Activated CD8-positive, alpha-beta memory T cell treated with anti-CD3 and anti-CD28 coated beads, Interleukin-2, amount 50 U/mL, for 48 hours (primary cell): ENCODE measurements around the gene EFNB3.
A peak's percentile ranks its signal among the peaks of the same experiment; 100 is the strongest.

Source experiments
- DNase-seq: peaks from one replicate; pipeline ENCODE4 v3.0.0-alpha.2; 2020

The EFNB3 gene

DNA sequence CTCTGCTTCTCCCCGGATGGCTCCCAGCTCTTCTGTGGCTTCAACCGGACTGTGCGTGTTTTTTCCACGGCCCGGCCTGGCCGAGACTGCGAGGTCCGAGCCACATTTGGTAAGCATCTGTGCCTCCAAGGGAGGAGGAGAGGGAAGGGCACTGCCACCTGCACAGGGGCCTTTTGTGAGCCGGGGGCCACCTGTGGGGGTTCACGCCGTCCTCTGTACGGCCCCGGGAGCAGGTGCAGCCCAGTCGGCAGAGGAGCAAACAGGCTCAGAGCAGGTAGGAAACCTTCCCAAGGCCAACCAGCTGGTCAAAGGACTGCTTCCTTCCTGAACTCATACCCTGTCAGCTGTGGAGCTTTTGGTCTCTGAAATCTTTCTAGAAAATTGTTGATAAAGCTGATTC, 3.3 kb upstream of the EFNB3 start:
- DNase-seq = no peak

DNA sequence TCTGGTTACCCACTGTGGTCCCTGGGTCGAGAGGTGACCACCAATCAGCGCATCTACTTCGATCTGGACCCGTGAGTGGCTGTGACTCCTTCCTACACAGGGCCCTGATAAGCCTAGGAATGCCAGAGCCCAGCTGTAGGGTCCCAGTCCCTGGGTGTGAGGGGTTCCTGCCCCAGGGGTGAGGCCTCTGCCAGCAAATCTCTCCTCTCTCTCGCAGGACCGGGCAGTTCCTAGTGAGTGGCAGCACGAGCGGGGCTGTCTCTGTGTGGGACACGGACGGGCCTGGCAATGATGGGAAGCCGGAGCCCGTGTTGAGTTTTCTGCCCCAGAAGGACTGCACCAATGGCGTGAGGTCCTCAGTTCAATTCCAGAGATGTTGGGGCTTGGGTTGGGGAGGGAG, 2.2 kb upstream of the EFNB3 start:
- DNase-seq = no peak

DNA sequence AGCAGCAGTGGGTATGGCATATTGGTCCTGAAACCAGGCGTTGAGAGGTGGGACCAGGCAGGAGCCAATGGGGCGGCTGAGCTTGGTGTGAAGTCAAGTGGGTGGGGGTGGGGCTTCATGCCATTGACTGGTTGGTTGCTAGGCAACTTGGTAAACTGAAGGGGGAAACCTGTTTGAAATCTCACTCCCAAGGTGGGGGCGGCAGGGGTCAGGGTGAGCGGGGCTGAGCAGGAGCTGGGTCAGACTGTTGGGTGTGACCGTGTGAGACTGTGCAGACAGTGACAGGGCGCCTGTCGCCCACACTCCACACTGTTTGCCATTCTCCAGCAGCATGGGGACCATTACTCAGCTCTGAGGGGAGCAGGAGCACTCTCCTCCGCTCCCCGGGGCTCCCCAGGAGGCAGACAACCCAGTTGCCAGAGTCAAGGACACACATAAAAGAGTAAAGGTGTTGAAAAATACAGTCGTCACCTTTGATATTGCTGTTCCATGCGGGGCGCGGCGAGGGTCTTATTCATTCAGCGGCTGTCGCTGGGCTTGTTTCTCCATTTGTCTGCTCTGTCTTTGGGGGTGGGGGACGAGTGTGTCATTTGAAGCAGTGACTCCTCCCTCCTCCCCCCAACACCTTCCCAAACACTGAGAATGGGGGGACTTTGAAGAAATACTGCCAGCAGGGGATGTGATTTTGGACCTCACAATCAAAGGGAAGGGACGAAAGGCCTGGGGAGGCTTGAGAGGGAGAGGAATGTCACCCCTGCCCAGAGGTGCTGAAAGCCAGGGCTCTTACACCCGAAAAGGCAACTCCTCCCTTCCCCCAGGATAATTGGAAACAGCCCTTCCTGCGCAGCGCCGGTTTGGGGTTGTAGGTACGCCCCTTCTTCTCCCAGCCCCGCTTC, 1.2 kb upstream of the EFNB3 start:
- DNase-seq = no peak

DNA sequence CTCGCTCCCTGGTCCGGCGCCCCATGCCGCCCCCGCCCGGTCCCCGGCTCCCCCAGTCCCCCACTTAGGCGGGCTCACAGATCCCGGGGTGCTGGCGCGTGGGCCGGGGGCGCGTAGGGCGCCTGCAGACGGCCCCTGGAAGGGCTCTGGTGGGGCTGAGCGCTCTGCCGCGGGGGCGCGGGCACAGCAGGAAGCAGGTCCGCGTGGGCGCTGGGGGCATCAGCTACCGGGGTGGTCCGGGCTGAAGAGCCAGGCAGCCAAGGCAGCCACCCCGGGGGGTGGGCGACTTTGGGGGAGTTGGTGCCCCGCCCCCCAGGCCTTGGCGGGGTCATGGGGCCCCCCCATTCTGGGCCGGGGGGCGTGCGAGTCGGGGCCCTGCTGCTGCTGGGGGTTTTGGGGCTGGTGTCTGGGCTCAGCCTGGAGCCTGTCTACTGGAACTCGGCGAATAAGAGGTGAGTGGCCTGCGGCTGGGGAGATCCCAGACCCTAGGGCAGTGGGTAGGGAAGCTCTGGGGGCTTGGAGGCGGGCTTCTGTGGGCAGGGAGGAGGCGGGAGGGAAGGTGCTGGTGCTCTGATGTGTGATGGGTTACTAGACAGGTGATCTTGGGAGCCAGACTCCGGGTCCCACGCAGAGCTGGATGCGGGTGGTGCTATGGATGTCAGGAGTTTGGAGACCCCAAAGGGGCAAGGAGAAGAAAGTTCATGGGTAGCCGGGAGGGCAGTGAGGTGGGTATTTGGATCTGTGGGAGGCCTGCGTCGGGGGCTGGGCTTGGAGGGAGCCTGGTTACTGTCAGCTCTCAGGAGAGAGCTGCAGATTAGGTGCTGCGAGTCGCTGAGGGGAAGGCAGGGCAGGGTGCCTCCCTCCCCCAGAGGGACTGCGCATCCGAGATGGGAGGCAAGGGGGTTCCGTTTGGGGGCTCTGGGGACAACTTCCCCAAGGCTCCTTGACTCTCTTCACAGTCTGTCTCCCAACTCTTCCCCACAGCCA, 560 bp downstream of the EFNB3 start:
- DNase-seq = no peak

DNA sequence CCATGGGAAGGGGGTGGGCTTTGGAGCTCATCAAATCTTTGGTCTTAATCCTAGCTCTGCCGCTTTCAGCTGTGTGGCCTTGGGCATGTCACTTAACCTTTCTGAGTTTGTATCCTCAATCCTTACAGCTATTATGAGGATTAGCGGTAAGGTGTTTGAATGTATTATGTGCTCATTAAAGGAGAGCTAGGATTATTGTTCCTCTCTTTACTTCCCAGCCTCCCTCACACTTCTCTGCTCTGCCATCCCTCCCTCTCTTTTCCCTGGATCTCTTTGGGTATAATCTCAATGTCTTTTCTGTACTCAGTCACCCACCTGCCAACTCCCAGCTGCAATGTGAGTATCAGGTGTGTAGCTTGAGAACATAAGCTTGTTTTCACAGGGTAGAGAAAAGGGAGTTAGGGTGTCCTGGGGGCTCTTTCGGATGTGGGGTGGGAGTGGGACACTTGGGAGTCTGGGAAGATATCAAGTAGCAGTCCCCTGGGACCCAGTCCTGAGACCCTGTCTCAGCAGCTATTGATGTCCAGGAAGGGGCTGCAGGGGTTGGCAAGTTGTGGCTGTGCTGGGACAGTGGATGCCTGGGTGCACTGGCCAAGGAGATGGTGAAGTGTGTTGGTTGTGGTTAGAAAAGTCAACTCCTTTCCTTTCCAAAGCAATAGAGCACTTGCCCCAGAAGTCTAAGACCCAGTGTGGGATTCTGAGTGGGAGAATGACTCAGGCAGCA, 1.8 kb downstream of the EFNB3 start:
- DNase-seq = no peak

DNA sequence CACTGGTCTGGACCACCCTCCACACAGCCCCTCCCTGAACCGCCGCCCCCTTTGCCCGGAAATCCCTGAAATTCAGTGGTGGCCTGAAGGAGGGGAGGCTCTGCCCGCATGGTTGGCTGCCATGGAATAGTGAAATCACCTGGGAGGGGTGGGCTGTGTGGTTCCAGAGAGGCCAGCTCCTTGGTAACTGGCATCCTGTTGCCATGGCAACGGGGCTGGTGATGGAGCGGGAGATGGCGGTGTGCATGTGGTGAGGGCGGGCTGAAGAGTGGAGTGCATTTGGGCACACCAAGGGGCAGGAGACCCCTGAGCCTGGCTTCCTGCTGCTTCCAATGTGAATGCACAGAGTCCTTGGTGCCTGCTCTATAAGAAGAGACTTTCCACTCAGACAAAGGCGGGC, 2.4 kb downstream of the EFNB3 start:
- no peak for DNase-seq

DNA sequence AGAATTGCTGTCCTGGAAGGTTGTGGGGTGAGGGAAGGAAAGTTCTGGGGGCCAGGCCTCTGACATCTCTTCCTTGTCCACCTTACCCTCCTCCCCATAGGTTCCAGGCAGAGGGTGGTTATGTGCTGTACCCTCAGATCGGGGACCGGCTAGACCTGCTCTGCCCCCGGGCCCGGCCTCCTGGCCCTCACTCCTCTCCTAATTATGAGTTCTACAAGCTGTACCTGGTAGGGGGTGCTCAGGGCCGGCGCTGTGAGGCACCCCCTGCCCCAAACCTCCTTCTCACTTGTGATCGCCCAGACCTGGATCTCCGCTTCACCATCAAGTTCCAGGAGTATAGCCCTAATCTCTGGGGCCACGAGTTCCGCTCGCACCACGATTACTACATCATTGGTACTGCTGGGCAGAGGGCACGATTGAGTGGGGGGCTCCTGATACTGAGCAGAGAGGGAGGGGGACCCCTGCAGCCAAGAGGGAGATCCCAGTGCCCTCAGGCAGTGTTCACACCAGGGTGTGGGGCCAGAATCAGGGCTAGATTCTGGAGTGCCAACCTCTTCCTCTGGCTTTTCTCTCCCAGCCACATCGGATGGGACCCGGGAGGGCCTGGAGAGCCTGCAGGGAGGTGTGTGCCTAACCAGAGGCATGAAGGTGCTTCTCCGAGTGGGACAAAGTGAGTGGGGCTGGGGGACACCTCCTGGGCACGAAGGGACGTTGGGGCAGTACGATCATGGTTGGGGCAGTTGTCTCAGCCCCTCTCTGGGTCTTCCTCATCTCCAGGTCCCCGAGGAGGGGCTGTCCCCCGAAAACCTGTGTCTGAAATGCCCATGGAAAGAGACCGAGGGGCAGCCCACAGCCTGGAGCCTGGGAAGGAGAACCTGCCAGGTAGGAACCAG, 3.1 kb downstream of the EFNB3 start:
- no peak for DNase-seq

DNA sequence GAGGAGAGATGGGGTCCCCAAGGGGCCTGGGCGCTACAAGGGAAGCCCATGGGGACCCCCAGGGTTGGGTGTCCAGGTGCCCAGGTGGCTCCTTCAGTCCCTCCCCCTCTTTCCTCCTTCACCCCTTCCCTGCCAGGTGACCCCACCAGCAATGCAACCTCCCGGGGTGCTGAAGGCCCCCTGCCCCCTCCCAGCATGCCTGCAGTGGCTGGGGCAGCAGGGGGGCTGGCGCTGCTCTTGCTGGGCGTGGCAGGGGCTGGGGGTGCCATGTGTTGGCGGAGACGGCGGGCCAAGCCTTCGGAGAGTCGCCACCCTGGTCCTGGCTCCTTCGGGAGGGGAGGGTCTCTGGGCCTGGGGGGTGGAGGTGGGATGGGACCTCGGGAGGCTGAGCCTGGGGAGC, 4.0 kb downstream of the EFNB3 start:
- DNase-seq = no peak

DNA sequence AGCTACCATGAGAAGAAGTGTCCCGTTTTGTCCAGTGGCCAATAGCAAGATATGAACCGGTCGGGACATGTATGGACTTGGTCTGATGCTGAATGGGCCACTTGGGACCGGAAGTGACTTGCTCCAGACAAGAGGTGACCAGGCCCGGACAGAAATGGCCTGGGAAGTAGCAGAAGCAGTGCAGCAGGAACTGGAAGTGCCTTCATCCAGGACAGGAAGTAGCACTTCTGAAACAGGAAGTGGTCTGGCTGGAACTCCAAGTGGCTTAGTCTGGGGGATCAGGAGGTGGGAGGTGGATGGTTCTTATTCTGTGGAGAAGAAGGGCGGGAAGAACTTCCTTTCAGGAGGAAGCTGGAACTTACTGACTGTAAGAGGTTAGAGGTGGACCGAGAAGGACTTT, 5.3 kb downstream of the EFNB3 start:
- no peak for DNase-seq

DNA sequence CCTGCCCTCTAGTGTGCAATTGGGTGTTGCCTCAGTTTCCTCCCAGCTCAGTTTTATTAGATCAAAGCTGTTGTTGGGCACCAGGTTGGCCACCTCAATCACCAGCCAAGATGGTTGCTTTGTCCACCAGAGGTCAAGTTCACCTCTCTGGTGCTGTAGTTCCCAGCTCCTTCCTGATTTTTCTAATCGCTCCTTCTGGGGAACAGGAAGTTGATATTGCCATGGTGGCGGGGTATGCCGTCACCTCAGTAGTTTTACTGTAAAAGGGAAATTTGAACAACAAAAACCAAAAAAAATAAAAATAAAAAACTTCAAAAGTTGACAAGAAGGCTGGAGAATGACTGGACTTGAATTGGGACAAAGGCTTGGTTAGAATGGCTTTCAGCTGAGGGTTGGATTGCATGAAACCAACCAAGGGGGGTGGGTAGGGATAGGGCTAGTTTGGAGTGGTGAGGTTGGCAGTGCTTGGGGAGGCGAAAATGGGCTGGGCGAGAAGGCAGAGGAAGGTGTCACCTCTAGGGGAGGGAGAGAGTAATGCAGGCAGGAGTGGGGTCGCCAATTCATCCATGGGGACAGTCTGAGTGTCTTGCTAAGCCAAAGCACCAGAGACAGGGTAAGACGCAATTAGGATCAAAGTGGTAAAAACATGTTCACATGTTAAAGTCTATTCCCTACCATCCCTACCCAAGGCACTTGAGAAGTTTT, 6.2 kb downstream of the EFNB3 start:
- DNase-seq = no peak

DNA sequence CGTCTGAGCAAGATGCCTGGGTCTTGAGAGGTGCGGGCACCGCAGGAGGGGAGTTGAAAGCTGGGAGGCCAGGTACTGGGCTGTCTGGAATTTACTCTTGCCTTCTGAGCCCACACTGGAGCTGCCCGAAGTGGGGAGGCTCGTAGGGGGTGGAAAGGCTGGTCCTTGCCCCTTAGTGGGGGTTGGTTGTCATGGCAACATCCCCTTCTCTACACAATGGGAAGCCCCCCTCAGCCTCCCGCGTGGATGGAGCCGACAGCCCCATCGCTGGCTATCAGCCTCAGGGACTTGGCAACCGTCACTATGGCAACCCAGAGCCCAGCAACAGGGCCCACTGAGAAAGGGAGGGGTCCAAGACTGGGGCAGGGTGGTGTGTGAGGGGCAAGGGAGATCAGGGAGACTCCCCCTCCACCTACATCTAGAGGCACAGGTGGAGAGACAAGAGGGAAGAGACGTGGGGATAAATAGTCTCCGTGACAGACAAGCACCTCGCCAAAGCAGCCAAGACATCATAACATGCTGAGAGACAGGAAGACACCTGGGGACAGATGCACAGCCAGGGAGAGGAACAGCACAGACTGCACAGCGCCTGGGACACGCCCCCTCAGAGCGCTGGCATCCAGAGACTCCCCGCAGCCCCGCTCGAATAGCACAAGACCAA, 7.2 kb downstream of the EFNB3 start:
- DNase-seq = no peak

DNA sequence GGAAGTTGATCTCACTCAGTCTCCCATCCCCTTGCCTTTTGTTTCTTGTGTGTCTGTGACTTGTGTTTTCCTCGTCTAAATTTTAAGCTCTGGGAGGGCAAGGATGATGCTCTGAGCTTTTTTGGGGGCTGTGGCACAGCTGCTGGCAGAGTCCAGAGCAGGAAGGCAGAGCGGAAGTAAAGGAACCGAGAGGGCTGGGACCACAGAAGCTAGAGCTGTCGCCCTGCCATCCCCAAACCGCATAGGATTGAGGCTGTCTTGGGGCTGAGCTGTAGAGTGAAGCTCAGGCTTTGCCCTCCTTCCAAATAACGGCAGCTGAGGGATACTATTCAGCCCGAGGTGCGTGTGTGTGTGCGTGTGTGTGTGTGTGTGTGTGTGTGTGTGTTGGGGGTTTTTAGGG, 8.8 kb downstream of the EFNB3 start:
- DNase-seq = no peak

DNA sequence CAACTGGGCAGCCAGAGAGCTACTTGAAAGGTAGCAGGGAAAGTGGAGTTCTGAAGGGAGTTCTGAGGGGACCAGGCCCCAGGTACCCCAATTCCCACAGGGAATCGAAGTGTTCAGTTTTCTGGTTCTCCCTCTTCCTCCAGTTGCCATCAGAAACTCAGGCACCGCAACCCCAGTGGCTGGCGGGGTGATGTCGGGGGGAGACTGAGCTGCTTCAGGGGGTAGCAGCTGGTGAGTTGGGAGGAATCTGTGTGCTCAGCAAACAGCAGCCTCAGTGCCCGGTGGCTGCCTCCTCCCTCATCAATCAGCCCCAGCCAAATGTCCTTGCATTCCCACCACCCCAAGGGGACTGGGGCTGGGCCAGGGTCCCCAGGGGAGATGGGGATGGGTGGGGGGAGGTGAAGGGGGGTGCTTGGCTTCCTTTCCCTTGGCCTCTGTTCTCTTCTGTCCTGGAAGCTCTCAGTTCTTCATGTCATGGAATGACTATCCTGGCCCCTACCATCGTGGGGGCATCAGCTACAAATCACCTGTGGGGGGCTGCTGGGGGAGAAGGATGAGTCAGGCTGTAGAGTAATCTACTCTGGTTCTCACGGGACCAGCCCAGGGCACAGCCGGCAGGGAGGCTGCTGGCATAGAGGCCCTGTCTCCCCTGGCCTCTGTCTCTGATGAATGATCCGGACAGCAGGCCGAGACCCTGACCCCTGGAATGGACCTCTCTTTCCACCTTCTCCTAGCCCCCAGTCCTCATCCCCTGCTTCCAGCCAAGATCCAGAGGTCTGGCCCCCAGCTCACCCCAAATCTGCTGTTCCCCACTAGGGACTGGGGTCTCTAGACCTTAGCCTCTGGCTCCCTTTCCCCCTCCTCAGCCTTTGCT, 10.0 kb downstream of the EFNB3 start:
- no peak for DNase-seq

DNA sequence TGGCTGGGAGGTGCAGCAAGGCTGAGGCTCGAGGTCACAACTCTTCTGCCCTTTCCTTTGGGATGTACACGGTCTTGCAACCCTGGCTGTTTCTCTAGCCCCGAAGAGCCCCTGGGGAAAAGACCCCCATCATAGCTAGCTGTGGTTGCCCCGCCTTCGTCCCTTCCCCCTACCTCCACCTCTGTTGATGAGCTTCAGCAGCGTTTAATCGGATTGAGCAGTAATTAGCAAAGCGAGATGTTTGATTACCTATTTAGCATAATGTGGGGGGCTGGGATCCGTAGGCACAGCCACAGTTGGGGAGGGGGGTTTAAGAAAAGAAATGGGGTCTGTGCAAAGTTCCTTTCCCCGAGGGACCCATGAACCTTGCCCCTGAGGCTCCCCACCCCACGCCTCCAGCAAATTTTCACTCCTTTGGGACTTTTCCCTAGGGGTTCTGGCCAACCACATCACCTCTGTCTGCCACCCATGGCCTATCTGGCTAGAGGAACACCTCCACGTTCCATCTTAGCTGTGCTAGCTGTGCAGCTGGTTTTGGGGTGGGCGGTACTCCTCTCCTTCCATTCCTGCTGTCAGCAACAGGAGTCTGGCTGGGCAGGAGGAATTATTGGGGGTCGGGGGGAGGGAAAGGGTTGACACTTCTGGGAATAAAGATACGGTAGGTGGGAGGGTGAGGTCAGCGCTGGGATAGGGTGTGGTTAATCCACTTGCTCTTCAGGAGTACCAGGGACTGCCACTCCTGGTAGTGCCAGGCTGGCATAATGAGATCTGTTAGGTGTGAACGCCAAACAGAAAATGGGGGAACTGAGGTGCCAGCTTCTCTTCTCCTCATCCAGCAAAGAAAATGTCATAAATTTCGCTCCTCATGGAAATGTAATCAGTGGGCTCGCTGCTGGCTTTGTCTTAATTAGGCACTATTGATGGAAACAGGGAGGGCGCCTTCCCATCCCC, 11.2 kb downstream of the EFNB3 start:
- no peak for DNase-seq

DNA sequence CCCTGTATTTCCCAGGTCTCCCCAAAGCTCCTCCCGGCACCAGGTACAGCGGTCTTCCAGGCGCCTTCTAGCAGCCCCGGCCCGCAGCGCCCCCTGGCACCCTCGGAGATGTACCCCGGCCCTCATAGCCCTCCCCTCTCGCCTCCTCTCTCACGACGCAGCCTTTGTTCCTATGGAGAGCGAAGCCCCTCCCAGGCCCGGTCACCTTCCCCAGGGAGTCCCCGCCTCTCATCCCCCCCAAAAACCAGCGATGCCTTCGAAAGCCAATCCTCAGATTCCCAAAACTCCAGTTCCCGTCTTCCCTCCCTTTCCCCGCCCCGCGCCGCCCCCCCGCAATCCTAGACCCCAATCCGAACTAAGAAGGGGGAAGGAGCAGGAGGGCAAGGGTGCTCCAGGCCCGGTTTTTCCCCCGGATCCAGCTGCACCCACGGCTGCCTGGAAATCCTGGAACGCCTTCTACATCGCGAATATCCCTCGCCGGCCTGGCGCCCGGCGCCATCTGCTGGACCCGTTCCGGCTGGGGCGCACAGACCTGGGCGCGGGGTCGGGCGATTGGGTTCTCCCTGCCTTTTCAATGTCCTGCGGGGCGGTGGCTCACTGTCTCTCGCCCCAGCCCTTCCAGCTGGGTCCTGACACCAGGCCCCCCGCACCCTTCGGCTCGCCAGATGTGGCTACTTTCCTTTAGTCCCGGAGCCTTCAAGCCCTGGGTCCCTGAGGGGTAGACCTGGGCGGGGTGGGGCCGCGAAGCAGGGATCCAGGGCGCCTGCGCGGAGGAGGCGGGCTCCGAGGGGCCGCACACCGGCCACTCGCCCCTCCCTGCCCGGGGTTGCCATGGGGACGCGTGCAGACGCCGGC, 12.1 kb downstream of the EFNB3 start, which contains the start of gene DNAH2:
TSS of gene DNAH2 (plus strand) at position 844 of the 855 bp plus-strand sequence. CDS start 1,991 bp downstream, outside the sequence.
- DNase-seq = peak; percentile 82

DNA sequence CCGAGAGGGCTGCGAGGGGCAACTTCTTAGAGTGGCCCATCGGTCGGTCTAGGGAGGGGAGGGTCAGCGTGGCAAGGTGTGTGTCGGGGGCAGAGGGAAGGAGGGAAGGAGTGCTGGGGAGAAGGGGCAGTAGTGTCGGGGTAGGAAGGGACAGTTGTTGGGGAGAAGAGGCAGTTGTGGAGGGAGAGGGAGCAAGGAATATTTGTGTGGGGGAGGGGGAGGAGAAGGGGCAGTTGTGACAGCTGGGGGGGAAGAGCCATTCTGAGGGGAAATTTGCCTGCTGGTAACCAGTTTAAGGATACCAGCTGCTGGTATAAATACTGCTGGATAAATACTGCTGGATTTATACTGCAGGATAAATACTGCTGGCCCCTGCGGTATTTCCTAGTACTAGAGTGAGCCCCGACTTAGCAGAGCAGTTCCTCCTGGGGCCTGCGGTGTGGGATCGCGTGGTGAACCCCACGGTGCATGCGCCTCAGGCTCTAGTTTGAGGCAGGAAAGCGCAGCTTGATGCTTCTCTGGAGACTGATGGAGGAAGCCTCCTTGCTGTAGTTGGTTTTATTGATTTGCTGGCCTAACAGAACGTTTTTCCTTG, 12.9 kb downstream of the EFNB3 start:
- DNase-seq = no peak

DNA sequence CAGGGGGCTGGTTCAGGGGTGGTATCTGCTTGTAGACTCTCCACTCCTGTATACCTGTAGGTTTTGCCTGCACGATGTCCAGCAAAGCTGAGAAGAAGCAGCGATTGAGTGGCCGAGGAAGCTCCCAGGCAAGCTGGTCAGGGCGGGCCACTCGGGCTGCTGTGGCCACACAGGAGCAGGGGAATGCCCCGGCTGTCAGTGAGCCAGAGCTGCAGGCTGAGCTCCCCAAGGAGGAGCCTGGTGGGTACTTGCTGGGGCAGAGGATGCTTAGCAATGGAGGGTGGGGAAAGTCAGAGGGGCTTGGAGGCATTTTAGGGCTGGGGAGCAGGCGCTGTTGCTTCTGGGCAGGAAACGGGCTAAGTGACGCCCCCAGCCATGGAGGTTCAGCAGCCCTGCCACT, 14.7 kb downstream of the EFNB3 start:
- DNase-seq = no peak
